ENCODE data around the gene CFDP1.

Gene CFDP1

GRCh38 chr16:75406943-75407342, 26.4 kb downstream of the CFDP1 start:
- no peak for DNase-seq (ENCODE audit: low read depth in 2 of 2)

- DNase-seq (ENCODE audit: low read depth in 2 of 2), result peak in 1 of 2 donors; percentile 5
Observed at GRCh38 chr16:75402821-75403475, 30.4 kb downstream of the CFDP1 start.

DNA sequence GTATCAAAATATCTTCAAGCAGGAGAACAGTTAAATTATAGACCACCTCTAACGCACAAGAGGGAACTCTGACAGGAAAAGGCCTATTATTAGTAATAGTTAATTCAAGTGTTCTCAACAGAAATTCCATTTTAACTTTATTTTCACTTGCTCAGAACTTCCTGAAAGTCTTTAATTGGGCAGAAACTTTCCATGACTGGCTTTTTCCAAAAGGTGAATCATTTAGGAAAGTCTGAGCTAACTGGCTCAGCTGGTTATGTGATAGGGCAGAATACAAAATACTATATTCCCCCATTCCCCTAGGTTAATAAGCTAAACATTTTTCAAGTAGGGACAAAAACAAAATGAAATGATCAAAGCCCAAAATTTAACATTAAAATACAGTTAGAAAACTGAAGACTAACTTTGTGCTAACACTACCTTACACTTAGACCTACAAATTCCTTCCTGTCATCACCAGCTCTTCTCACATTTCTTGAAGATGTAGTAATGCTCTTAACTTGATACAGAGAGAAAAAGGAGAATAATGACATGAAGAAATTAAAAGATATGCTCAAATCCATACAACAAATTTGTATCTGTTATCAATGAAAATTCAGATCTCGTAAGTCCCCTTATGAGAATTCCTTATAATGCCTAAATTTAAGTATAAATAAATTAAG, 31.0 kb downstream of the CFDP1 start:
- no peak for DNase-seq (ENCODE audit: low read depth in 2 of 2)

- no peak for DNase-seq (ENCODE audit: low read depth in 2 of 2)
Observed at GRCh38 chr16:75401691-75402090, 31.6 kb downstream of the CFDP1 start.

DNA sequence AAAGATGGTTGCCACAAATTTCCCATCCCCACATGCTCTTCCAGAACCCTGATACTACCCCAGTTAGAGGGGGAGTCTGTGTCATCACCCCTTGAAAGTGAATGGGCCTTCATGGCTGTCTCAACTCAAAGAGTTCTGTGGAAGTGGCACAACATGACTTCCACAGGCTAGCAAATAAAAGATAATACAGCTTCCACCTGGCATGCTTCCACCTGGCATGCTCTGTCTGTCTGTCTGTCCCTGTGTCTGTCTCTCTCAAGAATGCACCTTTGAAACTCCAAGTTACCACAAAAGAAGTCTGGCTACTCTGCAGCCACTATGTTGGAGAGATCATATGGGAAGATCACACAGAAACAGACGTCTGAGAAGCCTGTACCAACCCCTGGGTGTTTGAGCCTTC, 35.0 kb downstream of the CFDP1 start:
- DNase-seq (ENCODE audit: low read depth in 2 of 2), result no peak

GRCh38 chr16:75394941-75395340, 38.4 kb downstream of the CFDP1 start:
- no peak for DNase-seq (ENCODE audit: low read depth in 2 of 2)

- DNase-seq (ENCODE audit: low read depth in 2 of 2), result no peak
Observed at GRCh38 chr16:75392906-75393305, 40.4 kb downstream of the CFDP1 start.

- DNase-seq (ENCODE audit: low read depth in 2 of 2), result no peak
Observed at GRCh38 chr16:75390926-75391653, 42.2 kb downstream of the CFDP1 start.

DNA sequence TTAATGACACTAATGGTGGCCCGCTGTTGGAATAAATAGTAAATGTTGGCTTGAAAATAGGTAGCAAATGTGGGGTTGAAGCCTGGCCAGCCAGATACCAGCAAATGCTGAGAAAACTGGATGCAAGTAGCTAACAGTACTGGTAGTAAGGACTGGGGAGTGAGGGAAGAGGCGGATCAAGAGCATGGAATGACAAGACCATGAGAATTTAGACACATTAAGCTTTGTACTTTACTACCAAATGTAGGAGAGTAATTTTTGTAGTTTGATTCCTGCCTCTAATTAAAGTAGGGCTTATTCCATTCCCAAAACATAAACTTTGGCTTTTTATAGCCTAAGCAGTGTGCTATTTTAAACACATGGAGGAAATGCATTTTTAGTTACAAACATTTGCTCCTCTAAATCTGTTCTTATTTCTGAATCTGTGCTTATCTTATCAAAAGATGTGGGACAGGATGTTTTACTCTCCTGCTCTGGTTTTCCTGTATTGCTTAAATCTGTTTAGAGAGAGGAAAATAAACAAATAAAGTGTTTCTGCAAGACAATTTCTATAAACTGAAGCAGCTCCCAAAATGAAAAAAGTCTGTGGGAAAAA, 44.1 kb downstream of the CFDP1 start:
- no peak for DNase-seq (ENCODE audit: low read depth in 2 of 2)

DNA sequence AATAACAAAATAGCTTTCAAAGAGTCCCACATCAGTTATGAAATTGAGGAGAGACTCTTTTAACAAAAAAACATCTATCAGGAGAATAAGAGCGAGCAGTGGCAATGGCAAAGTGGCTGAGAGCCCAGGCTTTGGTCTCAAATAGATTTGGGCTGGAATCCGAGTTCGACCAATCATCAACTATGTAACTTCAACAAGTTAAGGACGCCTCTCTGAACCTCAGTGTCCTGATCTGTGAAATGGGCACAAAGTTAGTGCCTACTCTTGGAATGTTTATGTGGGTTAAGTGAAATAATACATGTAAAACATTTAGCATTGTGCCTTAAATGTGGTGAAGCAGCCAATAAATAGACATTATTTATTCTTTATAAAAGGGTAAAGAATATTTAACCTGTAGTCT, 45.4 kb downstream of the CFDP1 start:
- no peak for DNase-seq (ENCODE audit: low read depth in 2 of 2)

- no peak for DNase-seq (ENCODE audit: low read depth in 2 of 2)
Observed at GRCh38 chr16:75385507-75386152, 47.7 kb downstream of the CFDP1 start.

DNA sequence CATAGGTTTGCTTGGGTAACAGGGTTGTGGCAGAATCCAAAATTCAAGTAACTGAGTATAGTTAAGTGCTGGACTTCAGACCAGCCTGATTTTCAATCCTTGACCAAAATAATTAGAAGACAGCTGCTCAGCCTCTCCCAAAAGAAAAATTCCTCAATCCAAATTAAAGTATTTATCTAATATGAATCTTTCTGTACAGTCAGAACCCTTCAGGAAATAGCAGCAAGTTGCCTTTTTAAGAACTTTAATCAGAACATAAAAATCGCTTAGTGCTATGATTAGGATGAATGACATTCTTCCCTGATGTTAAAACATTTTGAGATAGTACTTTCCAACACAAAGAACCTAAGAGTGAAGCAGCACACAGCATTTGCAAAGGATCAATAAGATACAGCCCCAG, 50.2 kb downstream of the CFDP1 start:
- DNase-seq (ENCODE audit: low read depth in 2 of 2), result no peak

- DNase-seq (ENCODE audit: low read depth in 2 of 2), result no peak
Observed at GRCh38 chr16:75382611-75383010, 50.7 kb downstream of the CFDP1 start.

DNA sequence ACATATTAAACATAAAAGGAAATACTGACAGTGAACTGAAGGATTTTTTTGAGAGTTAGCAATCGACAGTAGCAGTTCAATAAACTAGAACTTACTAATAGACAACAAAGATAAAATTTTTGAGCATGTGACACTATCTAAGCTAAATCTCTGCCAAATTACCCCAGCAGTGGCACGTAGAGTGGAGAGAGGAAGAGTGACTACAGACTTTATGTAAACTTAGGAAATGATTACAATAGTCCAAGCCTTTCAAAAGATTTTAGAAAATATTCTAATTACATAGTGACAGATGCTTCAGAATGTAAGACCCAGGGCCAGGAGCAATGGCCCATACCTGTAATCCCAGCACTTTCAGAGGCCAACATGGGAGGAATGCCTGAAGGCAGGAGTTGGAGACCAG, 52.4 kb downstream of the CFDP1 start:
- no peak for DNase-seq (ENCODE audit: low read depth in 2 of 2)

GRCh38 chr16:75379911-75380847, 53.1 kb downstream of the CFDP1 start:
- DNase-seq (ENCODE audit: low read depth in 2 of 2), result peak; percentile 9 to 17

DNA sequence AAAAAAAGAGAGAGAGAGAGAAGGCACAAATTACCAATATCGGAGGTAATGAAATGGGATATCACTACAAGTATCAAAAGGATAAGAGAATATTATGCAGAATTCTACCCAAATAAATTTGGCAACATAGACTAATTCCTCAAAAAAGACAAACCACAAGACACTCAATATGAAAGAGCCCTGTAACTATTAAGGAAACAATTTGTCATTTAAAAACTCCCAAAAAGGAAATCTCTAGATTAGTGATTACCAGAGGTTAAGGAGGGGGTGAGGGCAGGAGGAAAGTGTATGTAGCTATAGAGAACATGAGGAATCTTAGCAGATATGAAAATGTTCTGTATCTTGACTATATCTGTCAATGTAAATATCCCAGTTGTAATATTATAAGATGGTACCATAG, 54.0 kb downstream of the CFDP1 start:
- no peak for DNase-seq (ENCODE audit: low read depth in 2 of 2)

DNA sequence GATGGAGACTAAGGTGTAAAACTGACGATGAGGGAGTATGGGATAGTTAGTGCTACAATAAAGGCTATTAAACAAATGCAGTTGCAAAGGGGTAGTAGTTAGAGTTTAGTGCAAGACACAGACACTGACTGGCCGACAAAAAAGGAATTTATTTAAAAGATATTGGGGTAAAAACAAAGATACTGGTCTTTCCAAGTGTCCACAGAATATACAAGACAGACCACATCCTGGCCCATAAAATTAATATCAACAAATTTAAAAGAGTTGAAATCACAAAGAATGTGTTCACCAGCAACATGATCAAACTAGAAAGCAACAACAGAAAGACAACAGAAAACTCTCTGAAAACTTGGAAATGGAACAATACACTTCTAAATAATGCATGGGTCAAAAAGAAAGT, 54.7 kb downstream of the CFDP1 start:
- DNase-seq (ENCODE audit: low read depth in 2 of 2), result no peak

GRCh38 chr16:75377729-75378386, 55.4 kb downstream of the CFDP1 start:
- DNase-seq (ENCODE audit: low read depth in 2 of 2), result no peak

- DNase-seq (ENCODE audit: low read depth in 2 of 2), result no peak
Observed at GRCh38 chr16:75376475-75377161, 56.7 kb downstream of the CFDP1 start.

DNA sequence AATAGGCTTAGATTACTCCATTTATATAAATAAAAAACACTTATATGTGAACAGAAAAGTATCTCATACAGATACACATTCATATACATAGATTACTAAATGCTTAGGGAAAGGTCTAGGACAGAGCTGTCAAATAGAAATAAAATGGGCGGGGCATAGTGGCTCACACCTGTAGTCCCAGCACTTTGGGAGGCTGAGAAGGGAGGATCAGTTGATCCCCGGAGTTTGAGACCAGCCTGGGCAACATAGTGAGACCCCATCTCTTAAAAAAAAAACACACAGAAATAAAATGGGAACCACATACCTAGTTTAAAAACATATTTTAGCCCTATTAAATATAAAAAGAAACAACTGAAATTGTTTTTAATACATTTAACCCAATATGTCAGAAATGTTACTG, 58.9 kb downstream of the CFDP1 start:
- DNase-seq (ENCODE audit: low read depth in 2 of 2), result no peak

All from stimulated activated CD4-positive, alpha-beta T cell treated with anti-CD3 and anti-CD28 coated beads, Interleukin-1b, Interleukin-23, amount 100 ng/mL, for 4 hours (primary cell).